Astrocyte (in vitro differentiated cells and primary cell): ENCODE results near the gene PLEKHA5. TPM values are rescaled to one million over a fixed set of nuclear protein-coding genes. Genes with fewer than 3 reads are reported as not detected.

Source experiments
- DNase-seq: peaks from one replicate; pipeline ENCODE4 v3.0.0-alpha.2; 2010; ENCODE audit warnings: low read depth
- FAIRE-seq: peaks from 2 replicates; lab custom pipeline; 2011; peaks lifted over from hg19 to GRCh38; lab: Jason Lieb, UNC
- H2AFZ ChIP-seq: 2 replicates; pipeline ENCODE4 v1.6.0; 2012; ENCODE audit warnings: low read depth, low read length, inconsistent platforms
- H3K27ac ChIP-seq: 2 replicates; pipeline ENCODE4 v1.5.1; 2011; ENCODE audit warnings: low read depth, low read length, inconsistent platforms
- H3K27me3 ChIP-seq: 2 replicates; pipeline ENCODE4 v1.6.0; 2011; ENCODE audit warnings: low read length, inconsistent platforms; ENCODE audit not compliant: insufficient read depth
- H3K36me3 ChIP-seq: 2 replicates; pipeline ENCODE4 v1.5.1; 2011; ENCODE audit warnings: low read length, inconsistent platforms; ENCODE audit not compliant: insufficient read depth
- H3K4me1 ChIP-seq: 2 replicates; pipeline ENCODE4 v1.5.1; 2011; ENCODE audit warnings: low read length, inconsistent platforms; ENCODE audit not compliant: insufficient read depth
- H3K4me2 ChIP-seq: 2 replicates; pipeline ENCODE4 v1.6.0; 2012; ENCODE audit warnings: low read length, inconsistent platforms
- H3K4me3 ChIP-seq: 2 replicates; pipeline ENCODE4 v1.5.1; 2011; ENCODE audit warnings: low read depth, mild to moderate bottlenecking, low read length, inconsistent platforms; ENCODE audit not compliant: insufficient read depth
- H3K79me2 ChIP-seq: 2 replicates; pipeline ENCODE4 v1.6.0; 2012; ENCODE audit warnings: mild to moderate bottlenecking, low read length, inconsistent platforms; ENCODE audit not compliant: insufficient read depth
- H3K9ac ChIP-seq: 2 replicates; pipeline ENCODE4 v1.6.0; 2012; ENCODE audit warnings: mild to moderate bottlenecking, low read length, inconsistent platforms
- H3K9me3 ChIP-seq: 2 replicates; pipeline ENCODE4 v1.5.1; 2012; ENCODE audit warnings: low read depth, mild to moderate bottlenecking, low read length, inconsistent platforms; ENCODE audit not compliant: insufficient read depth
- H4K20me1 ChIP-seq: 2 replicates; pipeline ENCODE4 v1.6.0; 2012; ENCODE audit warnings: low read length, inconsistent platforms; ENCODE audit not compliant: insufficient read depth
- H3K27ac Mint-ChIP-seq: one replicate; pipeline ENCODE4 v1.8.0; 2021; ENCODE audit warnings: mild to moderate bottlenecking, mixed read lengths; ENCODE audit not compliant: unreplicated experiment
- H3K27me3 Mint-ChIP-seq: one replicate; pipeline ENCODE4 v1.8.0; 2021; ENCODE audit warnings: low read depth, mixed read lengths; ENCODE audit not compliant: unreplicated experiment
- H3K36me3 Mint-ChIP-seq: one replicate; pipeline ENCODE4 v1.8.0; 2021; ENCODE audit warnings: low read depth, mixed read lengths; ENCODE audit not compliant: unreplicated experiment
- H3K4me1 Mint-ChIP-seq: one replicate; pipeline ENCODE4 v1.8.0; 2021; ENCODE audit warnings: low read depth, mixed read lengths; ENCODE audit not compliant: unreplicated experiment
- H3K4me3 Mint-ChIP-seq: one replicate; pipeline ENCODE4 v1.8.0; 2021; ENCODE audit warnings: mild to moderate bottlenecking, moderate library complexity, mixed read lengths; ENCODE audit not compliant: unreplicated experiment
- H3K9me3 Mint-ChIP-seq: one replicate; pipeline ENCODE4 v1.8.0; 2021; ENCODE audit warnings: mild to moderate bottlenecking, mixed read lengths; ENCODE audit not compliant: unreplicated experiment
- CTCF ChIP-seq: IDR thresholded peaks from 2 replicates; pipeline ENCODE4 v1.5.1; 2011; ENCODE audit warnings: low read depth, mild to moderate bottlenecking, inconsistent platforms, low read length, moderate library complexity; ENCODE audit not compliant: insufficient read depth
- EZH2 ChIP-seq: IDR thresholded peaks from 2 replicates; pipeline ENCODE4 v1.6.1; 2012; ENCODE audit warnings: mild to moderate bottlenecking, low read length, inconsistent platforms; ENCODE audit not compliant: insufficient read depth
- total RNA-seq: library from RNA; stranded (reverse); gene quantifications from 2 replicates; pipeline ENCODE4 v1.2.1, GENCODE V29; 2021

Gene PLEKHA5
- total RNA-seq, 1 donor from 2014 or later: 38.9 TPM

- Histone ChIP-seq H3K27me3 (no peaks in the 10 kb centered on the region), H2AFZ (no peak overlapping the region), H3K4me1 (no peaks in the 10 kb centered on the region), H3K9ac (no peak overlapping the region), H3K27ac (no peak overlapping the region), H3K36me3 (no peaks in the 10 kb centered on the region), H3K4me2 (no peak overlapping the region), H3K4me3 (no peak overlapping the region), H3K9me3 (no peaks in the 10 kb centered on the region), H3K79me2 (no peaks in the 10 kb centered on the region), H4K20me1 (peaks cover 10% of the 10 kb centered on the region)
- Mint-ChIP-seq H3K36me3 (peaks cover 5% of the 10 kb centered on the region), H3K27ac (no peak overlapping the region), H3K9me3 (peaks cover 2% of the 10 kb centered on the region), H3K4me1 (no peaks in the 10 kb centered on the region), H3K4me3 (no peak overlapping the region), H3K27me3 (no peaks in the 10 kb centered on the region)
- DNase-seq (no peak), FAIRE-seq (no peak)
- no peak for TF ChIP-seq CTCF
- TF ChIP-seq EZH2: no peak
Measured at GRCh38 chr12:19211802-19212201, 82.3 kb downstream of the PLEKHA5 start.

DNA sequence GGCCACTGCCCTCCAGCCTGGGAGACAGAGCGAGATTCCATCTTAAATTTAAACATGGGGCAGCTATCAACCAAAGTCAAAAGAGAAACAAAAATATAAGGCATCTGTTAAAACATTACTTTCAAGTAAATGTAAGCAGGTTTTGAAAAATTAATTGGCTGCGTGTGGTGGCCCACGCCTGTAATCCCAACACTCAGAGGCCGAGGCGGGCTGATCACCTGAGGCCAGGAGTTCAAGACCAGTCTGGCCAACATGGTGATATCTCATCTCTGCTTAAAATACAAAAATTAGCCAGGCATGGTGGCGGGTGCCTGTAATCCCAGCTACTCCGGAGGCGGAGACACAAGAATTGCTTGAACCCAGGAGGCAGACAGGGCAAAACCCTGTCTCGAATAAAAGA lies 82.7 kb downstream of the PLEKHA5 start:
- no peaks in the 10 kb centered on the region for H3K4me1 Mint-ChIP-seq
- TF ChIP-seq CTCF (no peak), EZH2 (no peak)
- no peak overlapping the region for H3K27ac Mint-ChIP-seq

GRCh38 chr12:19214020-19214419 lies 84.5 kb downstream of the PLEKHA5 start:
- H3K27me3 Mint-ChIP-seq: no peaks in the 10 kb centered on the region
- no peaks in the 10 kb centered on the region for H3K9me3 ChIP-seq
- H3K4me3 Mint-ChIP-seq: no peak overlapping the region
- peaks cover 1% of the 10 kb centered on the region for H3K79me2 ChIP-seq
- no peak overlapping the region for H3K4me3 ChIP-seq
- H3K4me2 ChIP-seq: no peak overlapping the region
- H3K27ac Mint-ChIP-seq: no peak overlapping the region
- peaks cover 10% of the 10 kb centered on the region for H4K20me1 ChIP-seq
- no peak overlapping the region for H3K27ac ChIP-seq
- no peaks in the 10 kb centered on the region for H3K4me1 ChIP-seq
- FAIRE-seq: no peak
- H2AFZ ChIP-seq: no peak overlapping the region
- peaks cover 4% of the 10 kb centered on the region for H3K36me3 Mint-ChIP-seq
- no peak overlapping the region for H3K9ac ChIP-seq
- no peaks in the 10 kb centered on the region for H3K27me3 ChIP-seq
- H3K4me1 Mint-ChIP-seq: peaks cover 1% of the 10 kb centered on the region
- no peaks in the 10 kb centered on the region for H3K36me3 ChIP-seq
- peaks cover under 1% of the 10 kb centered on the region for H3K9me3 Mint-ChIP-seq
- TF ChIP-seq EZH2 (no peak), CTCF (no peak)
- DNase-seq: no peak

More for the DNA sequence above, 82.7 kb downstream of the PLEKHA5 start:
- H3K36me3 Mint-ChIP-seq: peaks cover 5% of the 10 kb centered on the region
- DNase-seq (no peak), FAIRE-seq (no peak)
- Histone ChIP-seq H3K36me3 (no peaks in the 10 kb centered on the region), H3K4me1 (no peaks in the 10 kb centered on the region), H3K9ac (no peak overlapping the region), H3K4me2 (no peak overlapping the region), H3K79me2 (no peaks in the 10 kb centered on the region), H3K27me3 (no peaks in the 10 kb centered on the region), H2AFZ (no peak overlapping the region), H4K20me1 (peaks cover 10% of the 10 kb centered on the region), H3K9me3 (no peaks in the 10 kb centered on the region), H3K27ac (no peak overlapping the region), H3K4me3 (no peak overlapping the region)
- peaks cover 2% of the 10 kb centered on the region for H3K9me3 Mint-ChIP-seq
- no peaks in the 10 kb centered on the region for H3K27me3 Mint-ChIP-seq
- no peak overlapping the region for H3K4me3 Mint-ChIP-seq
